Trophoblast cell (in vitro differentiated cells and primary cell): Measurements from ENCODE around the gene EXOC8.

Source experiments
- DNase-seq, 2 donors: peaks; one replicate each; pipeline ENCODE4 v3.0.0-alpha.2; 2016
- H2AFZ ChIP-seq: 2 replicates; pipeline ENCODE4 v1.6.1; 2013; ENCODE audit warnings: low read length, moderate library complexity, mild to moderate bottlenecking; ENCODE audit not compliant: insufficient read depth, poor library complexity
- H2AK5ac ChIP-seq: 2 replicates; pipeline ENCODE4 v1.6.1; 2013; ENCODE audit warnings: mild to moderate bottlenecking, low read length
- H2BK120ac ChIP-seq: 2 replicates; pipeline ENCODE4 v1.6.1; 2013; ENCODE audit warnings: low read length, mild to moderate bottlenecking, moderate library complexity; ENCODE audit not compliant: insufficient read depth, poor library complexity
- H2BK12ac ChIP-seq: 2 replicates; pipeline ENCODE4 v1.6.1; 2013; ENCODE audit warnings: mild to moderate bottlenecking, low read length, moderate library complexity
- H2BK5ac ChIP-seq: 2 replicates; pipeline ENCODE4 v1.6.1; 2013; ENCODE audit warnings: low read length, low read depth, moderate library complexity, mild to moderate bottlenecking; ENCODE audit not compliant: poor library complexity
- H3K14ac ChIP-seq: 2 replicates; pipeline ENCODE4 v1.6.1; 2013; ENCODE audit warnings: mild to moderate bottlenecking, low read length
- H3K18ac ChIP-seq: 2 replicates; pipeline ENCODE4 v1.6.1; 2013; ENCODE audit warnings: mild to moderate bottlenecking, low read length
- H3K23ac ChIP-seq: 2 replicates; pipeline ENCODE4 v1.6.1; 2013; ENCODE audit warnings: low read length
- H3K27ac ChIP-seq: 2 replicates; pipeline ENCODE4 v1.5.1; 2013; ENCODE audit warnings: low read depth, mild to moderate bottlenecking, inconsistent platforms, low read length, moderate library complexity
- H3K27me3 ChIP-seq: 2 replicates; pipeline ENCODE4 v1.6.1; 2013; ENCODE audit warnings: inconsistent platforms, mild to moderate bottlenecking, low read length, moderate library complexity; ENCODE audit not compliant: insufficient read depth
- H3K36me3 ChIP-seq, 2 experiments: 1 replicate in 1 of 2; 2 replicates in 1 of 2; pipeline ENCODE4 v1.6.1; 2013; ENCODE audit warnings: low read length in 2 of 2, mild to moderate bottlenecking in 2 of 2, moderate library complexity in 1 of 2; ENCODE audit not compliant: insufficient read depth in 2 of 2, control insufficient read depth in 1 of 2
- H3K4ac ChIP-seq: 2 replicates; pipeline ENCODE4 v1.6.1; 2013; ENCODE audit warnings: low read depth, mild to moderate bottlenecking, low read length, moderate library complexity
- H3K4me1 ChIP-seq, 2 experiments: 1 replicate in 1 of 2; 2 replicates in 1 of 2; pipeline ENCODE4 v1.6.1; 2013; ENCODE audit warnings: low read length in 2 of 2, mild to moderate bottlenecking in 2 of 2, moderate library complexity in 1 of 2; ENCODE audit not compliant: insufficient read depth in 2 of 2, control insufficient read depth in 1 of 2
- H3K4me2 ChIP-seq: 2 replicates; pipeline ENCODE4 v1.6.1; 2013; ENCODE audit warnings: inconsistent platforms, mild to moderate bottlenecking, low read length, moderate library complexity
- H3K4me3 ChIP-seq: 2 replicates; pipeline ENCODE4 v1.5.1; 2013; ENCODE audit warnings: mild to moderate bottlenecking, low read depth, low read length, inconsistent platforms
- H3K79me1 ChIP-seq: one replicate; pipeline ENCODE4 v1.6.1; 2013; ENCODE audit warnings: low read length
- H3K79me2 ChIP-seq: 2 replicates; pipeline ENCODE4 v1.6.1; 2013; ENCODE audit warnings: low read length, mild to moderate bottlenecking; ENCODE audit not compliant: control insufficient read depth, insufficient read depth, poor library complexity
- H3K9ac ChIP-seq: 2 replicates; pipeline ENCODE4 v1.6.1; 2013; ENCODE audit warnings: mild to moderate bottlenecking, low read length
- H3K9me3 ChIP-seq: 2 replicates; pipeline ENCODE4 v1.6.1; 2013; ENCODE audit warnings: low read depth, mild to moderate bottlenecking, control low read depth, inconsistent platforms, low read length; ENCODE audit not compliant: insufficient read depth
- H4K12ac ChIP-seq: 2 replicates; pipeline ENCODE4 v1.6.1; 2013; ENCODE audit warnings: low read depth, mild to moderate bottlenecking, low read length, moderate library complexity
- H4K8ac ChIP-seq: 2 replicates; pipeline ENCODE4 v1.6.1; 2013; ENCODE audit warnings: low read depth, mild to moderate bottlenecking, low read length, moderate library complexity
- H4K91ac ChIP-seq: one replicate; pipeline ENCODE4 v1.6.1; 2013; ENCODE audit warnings: low read depth, mild to moderate bottlenecking, low read length, moderate library complexity
- WGBS: extraction: QIAGEN DNeasy Blood & Tissue Kit; methylation state at CpG from one replicate; pipeline ENCODE4 v1.1.7; 2013; ENCODE audit warnings: missing lambda C conversion rate; ENCODE audit not compliant: insufficient read length, insufficient coverage; ENCODE audit errors: extremely low coverage; 5-methylcytosine and 5-hydroxymethylcytosine counted together

EXOC8 gene

GRCh38 chr1:231357831-231358354 is 20.2 kb upstream of the EXOC8 start:
- H4K12ac ChIP-seq: no peak overlapping the region
- H2BK12ac ChIP-seq: no peak overlapping the region
- H3K9ac ChIP-seq: no peak overlapping the region
- H3K27me3 ChIP-seq: no peaks in the 10 kb centered on the region
- no peak overlapping the region for H4K91ac ChIP-seq
- no peaks in the 10 kb centered on the region for H3K79me1 ChIP-seq
- no peak overlapping the region for H3K23ac ChIP-seq
- no peak overlapping the region for H3K4me2 ChIP-seq
- no peak overlapping the region for H3K14ac ChIP-seq
- no CpG with 5 or more reads among the region's 4 CpGs for WGBS
- no peak overlapping the region for H4K8ac ChIP-seq
- no peak overlapping the region for H2AFZ ChIP-seq
- H3K36me3 ChIP-seq: peaks cover 3 to 5% of the 10 kb centered on the region in 2 experiments
- H2BK5ac ChIP-seq: no peak overlapping the region
- H3K27ac ChIP-seq: no peak overlapping the region
- H3K18ac ChIP-seq: no peak overlapping the region
- H3K4ac ChIP-seq: no peak overlapping the region
- H3K79me2 ChIP-seq: no peaks in the 10 kb centered on the region
- H2BK120ac ChIP-seq: no peak overlapping the region
- no peak overlapping the region for H2AK5ac ChIP-seq
- peak; percentile 53 to 77 for DNase-seq
- no peaks in the 10 kb centered on the region for H3K4me1 ChIP-seq
- H3K9me3 ChIP-seq: no peaks in the 10 kb centered on the region
- no peak overlapping the region for H3K4me3 ChIP-seq

DNA sequence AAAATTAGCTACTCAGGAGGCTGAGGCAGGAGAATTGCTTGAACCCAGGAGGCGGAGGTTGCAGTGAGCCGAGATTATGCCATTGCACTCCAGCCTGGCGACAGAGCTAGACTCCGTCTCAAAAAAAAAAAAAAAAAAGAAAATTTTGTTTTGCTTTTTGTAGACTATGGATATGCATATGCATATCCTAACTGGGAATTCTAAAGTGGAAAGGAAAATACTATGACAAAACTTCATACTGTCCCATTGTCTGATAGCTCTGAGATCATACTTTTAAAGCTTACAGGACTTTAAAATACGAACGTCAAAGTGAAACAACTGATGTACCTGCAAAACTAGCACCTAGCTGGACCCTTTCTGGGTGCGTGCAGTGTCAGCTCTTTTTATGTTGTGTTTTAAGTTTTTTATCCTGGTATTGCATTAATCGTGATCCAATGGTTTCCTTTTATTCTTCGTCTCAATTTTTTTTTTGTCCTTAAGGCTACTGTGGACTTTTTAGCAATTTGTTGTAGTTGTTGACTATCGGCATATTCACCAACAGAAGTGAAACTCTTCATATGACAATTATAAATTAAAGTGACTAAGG is 19.6 kb upstream of the EXOC8 start:
- no CpG with 5 or more reads among the region's 10 CpGs for WGBS
- no peaks in the 10 kb centered on the region for H3K27me3 ChIP-seq
- H2BK120ac ChIP-seq: no peak overlapping the region
- H3K4ac ChIP-seq: no peak overlapping the region
- no peak overlapping the region for H4K8ac ChIP-seq
- no peak overlapping the region for H2BK12ac ChIP-seq
- no peak for DNase-seq
- H3K79me2 ChIP-seq: no peaks in the 10 kb centered on the region
- no peak overlapping the region for H3K23ac ChIP-seq
- no peak overlapping the region for H3K9ac ChIP-seq
- no peak overlapping the region for H2AK5ac ChIP-seq
- H3K18ac ChIP-seq: no peak overlapping the region
- no peaks in the 10 kb centered on the region for H3K9me3 ChIP-seq
- H3K27ac ChIP-seq: no peak overlapping the region
- H3K14ac ChIP-seq: no peak overlapping the region
- H4K91ac ChIP-seq: no peak overlapping the region
- H3K4me1 ChIP-seq: no peaks in the 10 kb centered on the region
- H4K12ac ChIP-seq: no peak overlapping the region
- no peak overlapping the region for H3K4me3 ChIP-seq
- H3K4me2 ChIP-seq: no peak overlapping the region
- H2BK5ac ChIP-seq: no peak overlapping the region
- H3K36me3 ChIP-seq: peaks cover 3 to 5% of the 10 kb centered on the region in 2 experiments
- no peaks in the 10 kb centered on the region for H3K79me1 ChIP-seq
- H2AFZ ChIP-seq: no peak overlapping the region

DNA sequence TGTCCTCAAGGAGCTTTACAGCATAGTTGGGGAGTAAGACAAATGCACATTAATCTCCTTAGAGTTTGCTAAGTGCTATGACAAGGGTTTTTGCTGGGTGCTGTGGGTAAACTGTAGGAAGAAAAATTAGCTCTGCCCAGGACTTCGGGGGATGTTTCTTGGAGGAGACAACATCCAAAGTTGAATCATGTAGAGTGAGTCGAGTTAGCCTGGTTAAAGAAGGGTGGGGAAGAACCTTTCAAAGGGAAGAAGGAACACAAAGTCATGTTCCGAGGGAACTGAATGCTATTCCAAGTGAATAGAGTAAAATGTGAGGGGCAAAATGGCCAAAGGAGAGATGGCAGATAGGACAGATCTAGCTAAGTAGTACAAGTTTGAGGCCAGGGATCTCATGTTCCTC is 17.5 kb upstream of the EXOC8 start:
- Histone ChIP-seq H2AFZ (no peak overlapping the region), H3K4me2 (no peak overlapping the region), H3K23ac (no peak overlapping the region), H2BK12ac (no peak overlapping the region), H3K4me1 (no peaks in the 10 kb centered on the region), H3K79me1 (no peaks in the 10 kb centered on the region), H3K27me3 (no peaks in the 10 kb centered on the region), H3K4ac (no peak overlapping the region), H2AK5ac (no peak overlapping the region), H3K18ac (no peak overlapping the region), H3K14ac (no peak overlapping the region), H3K9ac (no peak overlapping the region), H4K12ac (no peak overlapping the region), H3K9me3 (no peaks in the 10 kb centered on the region), H2BK120ac (no peak overlapping the region), H3K27ac (no peak overlapping the region), H2BK5ac (no peak overlapping the region), H4K91ac (no peak overlapping the region), H4K8ac (no peak overlapping the region), H3K4me3 (no peak overlapping the region), H3K36me3 (peaks cover 7 to 8% of the 10 kb centered on the region in 2 experiments), H3K79me2 (no peaks in the 10 kb centered on the region)
- no CpG with 5 or more reads among the region's 3 CpGs for WGBS
- DNase-seq: no peak

- H3K4me1 ChIP-seq: no peaks in the 10 kb centered on the region
- no peak overlapping the region for H4K8ac ChIP-seq
- no peak overlapping the region for H2BK12ac ChIP-seq
- no peaks in the 10 kb centered on the region for H3K79me2 ChIP-seq
- no peaks in the 10 kb centered on the region for H3K27me3 ChIP-seq
- H3K18ac ChIP-seq: no peak overlapping the region
- no peak overlapping the region for H3K27ac ChIP-seq
- no peak overlapping the region for H3K4me3 ChIP-seq
- H2AFZ ChIP-seq: no peak overlapping the region
- H3K4ac ChIP-seq: no peak overlapping the region
- H3K23ac ChIP-seq: no peak overlapping the region
- no CpG with 5 or more reads among the region's 5 CpGs for WGBS
- peaks cover 8% of the 10 kb centered on the region in 2 experiments for H3K36me3 ChIP-seq
- H3K79me1 ChIP-seq: no peaks in the 10 kb centered on the region
- no peak overlapping the region for H2AK5ac ChIP-seq
- DNase-seq: no peak
- H2BK5ac ChIP-seq: no peak overlapping the region
- no peak overlapping the region for H2BK120ac ChIP-seq
- H3K4me2 ChIP-seq: no peak overlapping the region
- H4K12ac ChIP-seq: no peak overlapping the region
- H3K9me3 ChIP-seq: no peaks in the 10 kb centered on the region
- H4K91ac ChIP-seq: no peak overlapping the region
- no peak overlapping the region for H3K14ac ChIP-seq
- H3K9ac ChIP-seq: no peak overlapping the region
Measured at GRCh38 chr1:231354330-231355020, 16.8 kb upstream of the EXOC8 start.
